ENCODE results near the gene ERVK3-1.

The ERVK3-1 gene

GRCh38 chr19:58364146-58364545 lies 59.0 kb downstream of the ERVK3-1 start:
- no peak for DNase-seq
